NCI-H2196 treated with DMSO at 0.1 percent for 48 hours (cell line): ENCODE data around the gene ABI1.
"Not testable (repeated sequence)": the region's sequence is repeated elsewhere in the genome, so short reads cannot be mapped to it uniquely, and the experiment has no call there.

Experiments
- DNase-seq: peaks from one replicate; lab custom pipeline; 2025; ENCODE audit not compliant: unreplicated experiment; lab: John Stamatoyannopoulos, UW

Gene ABI1

GRCh38 chr10:26860443-26861204 is at the start of gene ABI1:
Gene ABI1, minus strand, starts transcription at chr10:26860958. Its CDS starts 95 bp downstream, at chr10:26860863.
- DNase-seq = peak; percentile 82

- DNase-seq = no peak
Observed at GRCh38 chr10:26909753-26910152, 49.0 kb upstream of the ABI1 start.

- DNase-seq = not testable (repeated sequence)
Observed at GRCh38 chr10:26905253-26905781, 44.6 kb upstream of the ABI1 start.

GRCh38 chr10:26903431-26904217 is 42.9 kb upstream of the ABI1 start:
- DNase-seq = no peak

- not testable (repeated sequence) for DNase-seq
Observed at GRCh38 chr10:26892306-26892923, 31.7 kb upstream of the ABI1 start.

- DNase-seq = no peak
Observed at GRCh38 chr10:26890956-26891355, 30.2 kb upstream of the ABI1 start.

- no peak for DNase-seq
Observed at GRCh38 chr10:26887611-26888215, 27.0 kb upstream of the ABI1 start.

GRCh38 chr10:26881600-26882331 is 21.0 kb upstream of the ABI1 start:
- DNase-seq = peak; percentile 2

GRCh38 chr10:26879744-26880143 is 19.0 kb upstream of the ABI1 start:
- no peak for DNase-seq

GRCh38 chr10:26870766-26871165 is 10.0 kb upstream of the ABI1 start:
- DNase-seq = no peak

- no peak for DNase-seq
Observed at GRCh38 chr10:26869528-26869927, 8.8 kb upstream of the ABI1 start.

- DNase-seq = no peak
Observed at GRCh38 chr10:26863351-26864076, 2.8 kb upstream of the ABI1 start.

GRCh38 chr10:26861205-26861998 is 644 bp upstream of the ABI1 start:
- no peak for DNase-seq

GRCh38 chr10:26860102-26860442 is 686 bp downstream of the ABI1 start:
- DNase-seq = no peak

GRCh38 chr10:26859241-26860101 is 1.3 kb downstream of the ABI1 start:
- no peak for DNase-seq

GRCh38 chr10:26858707-26859034 is 2.1 kb downstream of the ABI1 start:
- no peak for DNase-seq

- no peak for DNase-seq
Observed at GRCh38 chr10:26857991-26858706, 2.6 kb downstream of the ABI1 start.

- DNase-seq = not testable (repeated sequence)
Observed at GRCh38 chr10:26857553-26857952, 3.2 kb downstream of the ABI1 start.
